Adrenal gland (tissue), 12 donors: ENCODE results near the gene DHCR24. TPM values are rescaled to one million over a fixed set of nuclear protein-coding genes. Genes with fewer than 3 reads are reported as not detected.
A peak's percentile ranks its signal among the peaks of the same experiment; 100 is the strongest.

ENCODE experiments used
- DNase-seq, 7 donors: peaks; one replicate each; pipeline ENCODE4 v3.0.0-alpha.2; 2019 to 2020
- H3K27ac ChIP-seq, 5 donors: fragments of 200-600 bp; sonication (generic) in 4 of 5; 1 replicate in 3 of 5; 2 replicates in 2 of 5; pipeline versions ENCODE4 v1.5.1 to v1.8.0; 2016 to 2020; ENCODE audit warnings: mild to moderate bottlenecking in 1 of 5
- H3K27me3 ChIP-seq: fragments of 200-600 bp; 2 replicates; pipeline ENCODE4 v1.8.0; 2021
- H3K36me3 ChIP-seq, 2 donors: fragments of 200-600 bp; replicated peaks in 1 of 2; 1 replicate in 1 of 2; 2 replicates in 1 of 2; pipeline versions ENCODE4 v1.5.1 to v1.8.0; 2018 to 2022
- H3K4me1 ChIP-seq, 2 donors: fragments of 200-600 bp; replicated peaks in 1 of 2; 1 replicate in 1 of 2; 2 replicates in 1 of 2; pipeline versions ENCODE4 v1.5.1 to v1.8.0; 2018 to 2021
- H3K4me3 ChIP-seq, 4 donors: fragments of 200-600 bp; sonication (generic) in 3 of 4; one replicate each; pipeline ENCODE4 v1.5.1; 2016 to 2018
- H3K9me3 ChIP-seq, 3 donors: fragments of 200-600 bp; sonication (generic) in 1 of 3; replicated peaks in 1 of 3; 1 replicate in 2 of 3; 2 replicates in 1 of 3; pipeline versions ENCODE4 v1.5.1 to v1.8.0; 2016 to 2021
- CTCF ChIP-seq, 6 experiments: fragments of 450-650 bp in 4 of 6; fragments of 200-600 bp in 2 of 6; sonication (generic) in 1 of 6; IDR thresholded peaks; 1 replicate in 5 of 6; 2 replicates in 1 of 6; pipeline versions ENCODE4 v1.5.1 to v1.8.0; 2016 to 2021; ENCODE audit warnings: antibody characterized with exemption in 6 of 6, mild to moderate bottlenecking in 2 of 6, moderate library complexity in 1 of 6
- POLR2A ChIP-seq, 2 donors: fragments of 450-650 bp; IDR thresholded peaks; one replicate each; pipeline ENCODE4 v1.6.1; 2017; ENCODE audit warnings: antibody characterized with exemption in 2 of 2, mild to moderate bottlenecking in 2 of 2, moderate library complexity in 1 of 2
- WGBS, 4 donors: extraction: QIAGEN DNeasy Blood & Tissue Kit in 2 of 4; methylation state at CpG; one replicate each; pipeline versions ENCODE4 v1.1.5 to v1.1.7; 2013 to 2017; 5-methylcytosine and 5-hydroxymethylcytosine counted together
- intact Hi-C, 2 donors: fragments of 100-400 bp; cut with DNase I; formaldehyde crosslinking; loops; one replicate each; pipeline versions ENCODE4 v1.14.1 to v1.15.0; 2022 to 2023
- polyA plus RNA-seq, 3 donors: library from polyadenylated mRNA; stranded (reverse); fragments of 200-250 nt in 2 of 3; fragments of 350-450 nt in 1 of 3; fragmentation: Illumina TruSeq in 1 of 3; extraction: RNeasy Lipid Tissue Mini Kit (QIAGEN cat#74804) in 1 of 3; gene quantifications; one replicate each; pipeline ENCODE4 v1.2.3, GENCODE V29; 2013 to 2014
- total RNA-seq, 9 donors: library from RNA; depleted of rRNA in 4 of 9; stranded (reverse); fragments of >200 nt in 4 of 9; fragments of 120-200 nt in 1 of 9; fragmentation: NEBNext Ultra II Directional in 1 of 9; extraction: Animal tissue kit (Norgen Biotek cat#: 25700) in 1 of 9; gene quantifications; one replicate each; pipeline versions ENCODE4 v1.1.0 to v1.2.4, GENCODE V29; 2013 to 2023
- donor health status: healthy with polysubstance abuse.
- donor health status: Bipolar disorder and iron deficiency.
- donor health status: DM: yes; HTN: yes; CAD: no.
- donor health status: DM: no; HTN: no; CAD: no.
- donor health status: DM: no; HTN: no; CAD: no.
- donor health status: DM: yes; HTN: yes; CAD: no.

The DHCR24 gene
- total and polyA plus RNA-seq, 12 donors: 138 to 4,801 (median 2,741) TPM

- Histone ChIP-seq H3K4me3 (no peak overlapping the region), H3K4me1 (peaks cover 0 to 7% of the 10 kb centered on the region in 2 donors), H3K9me3 (no peaks in the 10 kb centered on the region), H3K27me3 (no peaks in the 10 kb centered on the region), H3K27ac (no peak overlapping the region), H3K36me3 (no peaks in the 10 kb centered on the region)
- no peak for TF ChIP-seq POLR2A (IDR thresholded peaks at IDR 0.05)
- TF ChIP-seq CTCF (IDR thresholded peaks at IDR 0.05): no peak
- intact Hi-C loops: no loop called here
- WGBS, 4 donors: 90 to 94% (median 93%) methylated on average over 6 of the region's 6 CpGs
- no peak for DNase-seq
These were observed 19.6 kb upstream of the DHCR24 start for GRCh38 chr1:54906586-54906985.

- no peak for DNase-seq
- Histone ChIP-seq H3K4me1 (peaks cover 0 to 7% of the 10 kb centered on the region in 2 donors), H3K27ac (no peak overlapping the region), H3K9me3 (no peaks in the 10 kb centered on the region), H3K27me3 (no peaks in the 10 kb centered on the region), H3K36me3 (no peaks in the 10 kb centered on the region), H3K4me3 (no peak overlapping the region)
- intact Hi-C loops: no loop called here
- TF ChIP-seq POLR2A (IDR thresholded peaks at IDR 0.05) (no peak), CTCF (IDR thresholded peaks at IDR 0.05) (no peak)
- 45 to 59% (median 55%) methylated on average over 2 of the region's 2 CpGs for WGBS, 4 donors
These were observed 17.6 kb upstream of the DHCR24 start for GRCh38 chr1:54904476-54905048.

GRCh38 chr1:54894271-54894670 lies 7.3 kb upstream of the DHCR24 start:
- intact Hi-C loops: no loop called here
- Histone ChIP-seq H3K36me3 (no peaks in the 10 kb centered on the region), H3K27me3 (no peaks in the 10 kb centered on the region), H3K27ac (peak overlapping the region in 4 of 5 donors; percentile 4 to 60 (median 46)), H3K4me1 (peaks cover 10 to 24% of the 10 kb centered on the region in 2 donors), H3K4me3 (no peak overlapping the region), H3K9me3 (no peaks in the 10 kb centered on the region)
- DNase-seq: no peak
- 57 to 79% (median 66%) methylated on average over 1 of the region's 1 CpG for WGBS, 4 donors
- no peak for TF ChIP-seq CTCF (IDR thresholded peaks at IDR 0.05)
- no peak for TF ChIP-seq POLR2A (IDR thresholded peaks at IDR 0.05)

- no peak for DNase-seq
- peaks cover 22 to 31% of the 10 kb centered on the region in 2 donors for H3K4me1 ChIP-seq
- no peaks in the 10 kb centered on the region for H3K9me3 ChIP-seq
- H3K36me3 ChIP-seq: no peaks in the 10 kb centered on the region
- WGBS, 4 donors: 51 to 61% (median 55%) methylated on average over 1 of the region's 1 CpG
- peak overlapping the region; percentile 2 to 60 (median 50) for H3K27ac ChIP-seq
- intact Hi-C loops: no loop called here
- H3K27me3 ChIP-seq: no peaks in the 10 kb centered on the region
- TF ChIP-seq CTCF (IDR thresholded peaks at IDR 0.05): no peak
- no peak for TF ChIP-seq POLR2A (IDR thresholded peaks at IDR 0.05)
- no peak overlapping the region for H3K4me3 ChIP-seq
These were observed 5.6 kb upstream of the DHCR24 start for GRCh38 chr1:54892586-54892985.
